Prostate gland (tissue), 2 donors: ENCODE measurements around the gene ZSWIM3.

Source experiments
- CTCF ChIP-seq, 4 experiments: fragments of 200-600 bp in 2 of 4; fragments of 450-650 bp in 2 of 4; sonication (generic) in 2 of 4; IDR thresholded peaks; 1 replicate in 3 of 4; 2 replicates in 1 of 4; pipeline ENCODE4 v1.5.1; 2016 to 2019; ENCODE audit warnings: antibody characterized with exemption in 4 of 4, mild to moderate bottlenecking in 2 of 4, moderate library complexity in 2 of 4
- POLR2A ChIP-seq: fragments of 450-650 bp; IDR thresholded peaks from one replicate; pipeline ENCODE4 v1.6.1; 2016; ENCODE audit warnings: antibody characterized with exemption, mild to moderate bottlenecking
- POLR2AphosphoS5 ChIP-seq: sonication (generic); formaldehyde crosslinking; IDR thresholded peaks from one replicate; pipeline ENCODE4 v1.6.1; 2017; ENCODE audit warnings: antibody characterized with exemption

GRCh38 chr20:45827712-45828111, 29.7 kb upstream of the ZSWIM3 start:
- no peak for TF ChIP-seq POLR2AphosphoS5
- TF ChIP-seq POLR2A, result no peak
- no peak for TF ChIP-seq CTCF (IDR thresholded peaks at IDR 0.05)
